ENCODE results near the gene RAB36. TPM values are rescaled to one million over a fixed set of nuclear protein-coding genes. Genes with fewer than 3 reads are reported as not detected.
A peak's percentile ranks its signal among the peaks of the same experiment; 100 is the strongest.

RAB36 gene
- total RNA-seq, 1 donor from 2014 or later, result 9.6 TPM

GRCh38 chr22:23106344-23106743, 38.9 kb upstream of the RAB36 start:
- Histone ChIP-seq H3K27me3 (ENCODE audit: low read depth) (no peaks in the 10 kb centered on the region), H3K36me3 (no peaks in the 10 kb centered on the region), H3K27ac (no peak overlapping the region), H3K4me1 (no peaks in the 10 kb centered on the region), H3K9me3 (no peaks in the 10 kb centered on the region), H3K4me3 (no peak overlapping the region)
- TF ChIP-seq, protein P1, sequence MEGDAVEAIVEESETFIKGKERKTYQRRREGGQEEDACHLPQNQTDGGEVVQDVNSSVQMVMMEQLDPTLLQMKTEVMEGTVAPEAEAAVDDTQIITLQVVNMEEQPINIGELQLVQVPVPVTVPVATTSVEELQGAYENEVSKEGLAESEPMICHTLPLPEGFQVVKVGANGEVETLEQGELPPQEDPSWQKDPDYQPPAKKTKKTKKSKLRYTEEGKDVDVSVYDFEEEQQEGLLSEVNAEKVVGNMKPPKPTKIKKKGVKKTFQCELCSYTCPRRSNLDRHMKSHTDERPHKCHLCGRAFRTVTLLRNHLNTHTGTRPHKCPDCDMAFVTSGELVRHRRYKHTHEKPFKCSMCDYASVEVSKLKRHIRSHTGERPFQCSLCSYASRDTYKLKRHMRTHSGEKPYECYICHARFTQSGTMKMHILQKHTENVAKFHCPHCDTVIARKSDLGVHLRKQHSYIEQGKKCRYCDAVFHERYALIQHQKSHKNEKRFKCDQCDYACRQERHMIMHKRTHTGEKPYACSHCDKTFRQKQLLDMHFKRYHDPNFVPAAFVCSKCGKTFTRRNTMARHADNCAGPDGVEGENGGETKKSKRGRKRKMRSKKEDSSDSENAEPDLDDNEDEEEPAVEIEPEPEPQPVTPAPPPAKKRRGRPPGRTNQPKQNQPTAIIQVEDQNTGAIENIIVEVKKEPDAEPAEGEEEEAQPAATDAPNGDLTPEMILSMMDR (IDR thresholded peaks at IDR 0.05), result no peak
- ATAC-seq (no peak), DNase-seq (no peak)
- intact Hi-C loops (cut with DNase I), result no loop called here

- ATAC-seq (peak in 1 of 2 donors; percentile 4), DNase-seq (no peak)
- intact Hi-C loops (cut with DNase I), result no loop called here
- Histone ChIP-seq H3K4me1 (no peaks in the 10 kb centered on the region), H3K4me3 (no peak overlapping the region), H3K27ac (no peak overlapping the region), H3K36me3 (no peaks in the 10 kb centered on the region), H3K27me3 (ENCODE audit: low read depth) (no peaks in the 10 kb centered on the region), H3K9me3 (no peaks in the 10 kb centered on the region)
- TF ChIP-seq, protein P1 (IDR thresholded peaks at IDR 0.05), result no peak
Measured at GRCh38 chr22:23106906-23107367, 38.3 kb upstream of the RAB36 start.

GRCh38 chr22:23107487-23108248, 37.6 kb upstream of the RAB36 start:
- Histone ChIP-seq H3K27ac (no peak overlapping the region), H3K36me3 (no peaks in the 10 kb centered on the region), H3K9me3 (no peaks in the 10 kb centered on the region), H3K4me3 (no peak overlapping the region), H3K27me3 (ENCODE audit: low read depth) (no peaks in the 10 kb centered on the region), H3K4me1 (no peaks in the 10 kb centered on the region)
- TF ChIP-seq, protein P1 (IDR thresholded peaks at IDR 0.05), result no peak
- DNase-seq (no peak), ATAC-seq (no peak)
- intact Hi-C loops (cut with DNase I), result no loop called here

GRCh38 chr22:23108249-23109078, 36.8 kb upstream of the RAB36 start:
- Histone ChIP-seq H3K36me3 (no peaks in the 10 kb centered on the region), H3K4me1 (no peaks in the 10 kb centered on the region), H3K4me3 (no peak overlapping the region), H3K9me3 (no peaks in the 10 kb centered on the region), H3K27me3 (ENCODE audit: low read depth) (no peaks in the 10 kb centered on the region), H3K27ac (no peak overlapping the region)
- DNase-seq (no peak), ATAC-seq (no peak)
- TF ChIP-seq, protein P1 (IDR thresholded peaks at IDR 0.05), result no peak
- intact Hi-C loops (cut with DNase I), result no loop called here

DNA sequence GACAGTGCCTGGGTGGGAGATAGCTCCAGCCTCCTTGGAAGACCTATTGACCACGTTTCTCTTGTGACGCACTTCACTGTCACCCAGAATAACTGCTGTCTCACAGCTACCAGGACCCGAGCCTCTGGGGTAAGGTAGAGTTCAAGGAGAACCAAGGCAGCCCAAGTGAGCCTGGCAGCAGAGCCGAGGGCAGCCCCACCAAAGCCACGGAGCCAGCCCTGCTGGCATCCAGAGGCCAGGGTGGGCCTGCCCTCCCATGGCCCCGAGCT, 36.3 kb upstream of the RAB36 start:
- no peak overlapping the region for H3K27ac ChIP-seq
- intact Hi-C loops (cut with DNase I), result no loop called here

More for the DNA sequence above, 36.3 kb upstream of the RAB36 start:
- ATAC-seq (no peak), DNase-seq (no peak)
- Histone ChIP-seq H3K9me3 (no peaks in the 10 kb centered on the region), H3K36me3 (no peaks in the 10 kb centered on the region), H3K4me3 (no peak overlapping the region), H3K27me3 (ENCODE audit: low read depth) (no peaks in the 10 kb centered on the region), H3K4me1 (no peaks in the 10 kb centered on the region)
- TF ChIP-seq, protein P1 (IDR thresholded peaks at IDR 0.05), result no peak
